HepG2 (cell line): ENCODE measurements around the gene NOP9. TPM values are rescaled to one million over a fixed set of nuclear protein-coding genes. Genes with fewer than 3 reads are reported as not detected.

Source experiments
- NFKBIZ ChIP-seq: IDR thresholded peaks from 2 replicates; pipeline ENCODE4 v1.6.1; 2018; ENCODE audit warnings: missing genetic modification reagents, missing compliant biosample characterization
- RBM39 ChIP-seq: fragments of 200-400 bp; formaldehyde crosslinking; IDR thresholded peaks from one replicate; pipeline ENCODE4 v1.6.1; 2018; ENCODE audit warnings: antibody characterized with exemption, mild to moderate bottlenecking, low read depth, low read length; ENCODE audit not compliant: poor library complexity, severe bottlenecking
- SIX1 ChIP-seq: sonication (generic); formaldehyde crosslinking; IDR thresholded peaks from 2 replicates; pipeline ENCODE4 v1.4.0; 2020; ENCODE audit warnings: missing genetic modification reagents, borderline replicate concordance
- SRY ChIP-seq: sonication (generic); formaldehyde crosslinking; IDR thresholded peaks from 2 replicates; pipeline ENCODE4 v1.8.0; 2022; ENCODE audit warnings: mild to moderate bottlenecking, missing genetic modification reagents
- U2AF2 ChIP-seq: fragments of 200-400 bp; formaldehyde crosslinking; IDR thresholded peaks from 2 replicates; pipeline ENCODE4 v1.6.1; 2017; ENCODE audit warnings: low read depth, mild to moderate bottlenecking, low read length
- ZBTB2 ChIP-seq: sonication (generic); formaldehyde crosslinking; IDR thresholded peaks from 2 replicates; pipeline ENCODE4 v1.8.0; 2022; ENCODE audit warnings: low read depth, missing genetic modification reagents
- ZNF12 ChIP-seq: sonication (generic); formaldehyde crosslinking; IDR thresholded peaks from 2 replicates; pipeline ENCODE4 v1.5.0; 2020; ENCODE audit warnings: missing genetic modification reagents
- ZNF260 ChIP-seq: sonication (generic); formaldehyde crosslinking; IDR thresholded peaks from 2 replicates; pipeline ENCODE4 v1.4.0; 2020; ENCODE audit warnings: missing genetic modification reagents, low read depth, mild to moderate bottlenecking, borderline replicate concordance
- ZNF274 ChIP-seq: sonication (generic); formaldehyde crosslinking; IDR thresholded peaks from 2 replicates; pipeline ENCODE4 v1.5.1; 2020; ENCODE audit warnings: mild to moderate bottlenecking, missing genetic modification reagents
- ZNF276 ChIP-seq: sonication (generic); formaldehyde crosslinking; IDR thresholded peaks from 2 replicates; pipeline ENCODE4 v1.4.0; 2020; ENCODE audit warnings: mild to moderate bottlenecking, low read depth, missing genetic modification reagents
- ZNF609 ChIP-seq: sonication (generic); formaldehyde crosslinking; IDR thresholded peaks from 2 replicates; pipeline ENCODE4 v1.4.0; 2020; ENCODE audit warnings: mild to moderate bottlenecking, missing genetic modification reagents, borderline replicate concordance
- ZNF672 ChIP-seq: sonication (generic); formaldehyde crosslinking; IDR thresholded peaks from 2 replicates; pipeline ENCODE4 v1.8.1; 2022; ENCODE audit warnings: missing genetic modification reagents
- ZSCAN31 ChIP-seq: sonication (generic); formaldehyde crosslinking; IDR thresholded peaks from 2 replicates; pipeline ENCODE4 v1.5.0; 2020; ENCODE audit warnings: low read depth, mild to moderate bottlenecking, missing genetic modification reagents
- polyA plus RNA-seq, 8 experiments: library from polyadenylated mRNA; depleted of rRNA in 3 of 8; stranded (reverse) in 7 of 8; unstranded in 1 of 8; fragments of >200 nt; fragmentation: Illumina TruSeq in 4 of 8; extraction: Trizol in 4 of 8; gene quantifications; 2 replicates each; pipeline versions ENCODE4 v1.2.1 to v1.2.3, GENCODE V29; 2011 to 2016; ENCODE audit warnings: low read depth in 4 of 8, missing spikeins in 1 of 8, mixed read lengths in 1 of 8; ENCODE audit not compliant: insufficient read depth in 1 of 8
- total RNA-seq, 5 experiments: library from RNA; depleted of rRNA; stranded (reverse); fragments of >200 nt; fragmentation: Illumina TruSeq; extraction: Trizol; gene quantifications; 2 replicates each; pipeline ENCODE4 v1.2.3, GENCODE V29; 2016; ENCODE audit warnings: low read depth in 1 of 5
- TF ChIP-seq, protein P1 (sequence below): sonication (generic); formaldehyde crosslinking; IDR thresholded peaks from 2 replicates; pipeline ENCODE4 v1.9.0; 2021; ENCODE audit warnings: missing genetic modification reagents, borderline replicate concordance
- TF ChIP-seq, protein P2 (sequence below): sonication (generic); formaldehyde crosslinking; IDR thresholded peaks from 2 replicates; pipeline ENCODE4 v1.5.1; 2020; ENCODE audit warnings: missing genetic modification reagents, mild to moderate bottlenecking, borderline replicate concordance

The NOP9 gene
- total and polyA plus RNA-seq, 2 of the 13 experiments (the other 11 are each of a cell fraction or from before 2014, with no cell fraction given) = 24.5 to 61.6 TPM

DNA sequence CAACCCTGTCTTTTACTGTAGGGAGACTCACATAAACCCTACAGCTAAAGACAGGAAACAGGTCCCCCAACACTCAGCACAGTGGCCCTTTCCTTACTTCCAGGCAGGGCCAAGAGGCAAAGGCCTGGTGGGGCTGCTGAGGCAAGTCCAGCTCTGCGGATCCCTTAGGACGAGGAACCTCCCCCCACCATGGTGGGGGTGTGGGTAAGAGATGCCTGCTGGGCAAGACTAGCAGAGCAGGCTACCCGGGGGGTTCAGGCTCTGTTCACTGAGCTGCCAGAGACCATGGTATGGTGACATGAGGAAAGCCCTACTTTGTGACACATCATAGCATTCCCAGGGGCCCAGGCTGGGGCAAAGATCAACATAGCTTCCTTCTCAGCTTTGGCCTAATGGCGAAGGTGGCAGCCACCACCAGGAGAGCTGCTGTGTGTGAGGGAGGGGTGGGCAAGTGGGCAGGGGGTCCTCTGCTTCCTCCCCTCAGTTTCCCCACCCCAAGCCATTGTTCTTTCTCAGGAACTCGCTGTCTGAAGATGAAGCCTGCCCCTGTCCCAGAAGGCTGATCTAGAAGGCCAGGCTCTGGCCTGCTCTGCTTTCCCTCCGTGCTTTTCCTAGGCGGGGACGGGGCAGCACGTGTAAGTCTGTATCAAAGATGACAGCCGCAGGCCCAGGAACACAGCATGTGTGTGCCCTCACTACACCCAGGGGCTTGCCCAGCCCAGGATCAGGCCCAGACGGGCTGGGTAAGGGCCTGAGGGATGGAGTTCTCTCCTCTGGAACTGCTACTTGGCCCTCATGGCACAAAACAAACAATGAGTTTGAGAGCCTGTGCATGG, 47.1 kb upstream of the NOP9 start (continued):
- TF ChIP-seq, protein P1, sequence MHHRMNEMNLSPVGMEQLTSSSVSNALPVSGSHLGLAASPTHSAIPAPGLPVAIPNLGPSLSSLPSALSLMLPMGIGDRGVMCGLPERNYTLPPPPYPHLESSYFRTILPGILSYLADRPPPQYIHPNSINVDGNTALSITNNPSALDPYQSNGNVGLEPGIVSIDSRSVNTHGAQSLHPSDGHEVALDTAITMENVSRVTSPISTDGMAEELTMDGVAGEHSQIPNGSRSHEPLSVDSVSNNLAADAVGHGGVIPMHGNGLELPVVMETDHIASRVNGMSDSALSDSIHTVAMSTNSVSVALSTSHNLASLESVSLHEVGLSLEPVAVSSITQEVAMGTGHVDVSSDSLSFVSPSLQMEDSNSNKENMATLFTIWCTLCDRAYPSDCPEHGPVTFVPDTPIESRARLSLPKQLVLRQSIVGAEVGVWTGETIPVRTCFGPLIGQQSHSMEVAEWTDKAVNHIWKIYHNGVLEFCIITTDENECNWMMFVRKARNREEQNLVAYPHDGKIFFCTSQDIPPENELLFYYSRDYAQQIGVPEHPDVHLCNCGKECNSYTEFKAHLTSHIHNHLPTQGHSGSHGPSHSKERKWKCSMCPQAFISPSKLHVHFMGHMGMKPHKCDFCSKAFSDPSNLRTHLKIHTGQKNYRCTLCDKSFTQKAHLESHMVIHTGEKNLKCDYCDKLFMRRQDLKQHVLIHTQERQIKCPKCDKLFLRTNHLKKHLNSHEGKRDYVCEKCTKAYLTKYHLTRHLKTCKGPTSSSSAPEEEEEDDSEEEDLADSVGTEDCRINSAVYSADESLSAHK (CRISPR knock-in tag) = no peak
- 0 out of 2 replicates have a peak, but pooled peaks have one; percentile 76 for TF ChIP-seq ZNF274 (CRISPR knock-in tag)
- TF ChIP-seq ZNF672 (CRISPR knock-in tag) = no peak
- TF ChIP-seq ZBTB2 (CRISPR knock-in tag) = no peak
- TF ChIP-seq SRY = no peak
- TF ChIP-seq U2AF2 = no peak
- TF ChIP-seq, protein P2, sequence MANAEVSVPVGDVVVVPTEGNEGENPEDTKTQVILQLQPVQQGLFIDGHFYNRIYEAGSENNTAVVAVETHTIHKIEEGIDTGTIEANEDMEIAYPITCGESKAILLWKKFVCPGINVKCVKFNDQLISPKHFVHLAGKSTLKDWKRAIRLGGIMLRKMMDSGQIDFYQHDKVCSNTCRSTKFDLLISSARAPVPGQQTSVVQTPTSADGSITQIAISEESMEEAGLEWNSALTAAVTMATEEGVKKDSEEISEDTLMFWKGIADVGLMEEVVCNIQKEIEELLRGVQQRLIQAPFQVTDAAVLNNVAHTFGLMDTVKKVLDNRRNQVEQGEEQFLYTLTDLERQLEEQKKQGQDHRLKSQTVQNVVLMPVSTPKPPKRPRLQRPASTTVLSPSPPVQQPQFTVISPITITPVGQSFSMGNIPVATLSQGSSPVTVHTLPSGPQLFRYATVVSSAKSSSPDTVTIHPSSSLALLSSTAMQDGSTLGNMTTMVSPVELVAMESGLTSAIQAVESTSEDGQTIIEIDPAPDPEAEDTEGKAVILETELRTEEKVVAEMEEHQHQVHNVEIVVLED = no peak
- peak; percentile 28; the same call in 1 of the 2 replicates for TF ChIP-seq SIX1 (CRISPR knock-in tag)
- TF ChIP-seq ZNF609 (CRISPR knock-in tag) = peak; percentile 52
- peak; percentile 47 for TF ChIP-seq RBM39
- 0 out of 2 replicates have a peak, but pooled peaks have one; percentile 37 for TF ChIP-seq ZNF260 (CRISPR knock-in tag)
- no peak for TF ChIP-seq ZSCAN31
- TF ChIP-seq ZNF12 (CRISPR knock-in tag) = peak; percentile 11; the same call in 1 of the 2 replicates
- peak; percentile 72; the same call in 1 of the 2 replicates for TF ChIP-seq NFKBIZ
- no peak for TF ChIP-seq ZNF276 (CRISPR knock-in tag)
